GM21717 (cell line): ENCODE data around the gene EEFSEC.

ENCODE experiments used
- ATAC-seq: cut with Tn5 transposase; IDR thresholded peaks from one replicate; pipeline ENCODE4 v1.9.1; 2021; ENCODE audit warnings: mild to moderate bottlenecking, moderate library complexity; ENCODE audit not compliant: unreplicated experiment

EEFSEC gene

DNA sequence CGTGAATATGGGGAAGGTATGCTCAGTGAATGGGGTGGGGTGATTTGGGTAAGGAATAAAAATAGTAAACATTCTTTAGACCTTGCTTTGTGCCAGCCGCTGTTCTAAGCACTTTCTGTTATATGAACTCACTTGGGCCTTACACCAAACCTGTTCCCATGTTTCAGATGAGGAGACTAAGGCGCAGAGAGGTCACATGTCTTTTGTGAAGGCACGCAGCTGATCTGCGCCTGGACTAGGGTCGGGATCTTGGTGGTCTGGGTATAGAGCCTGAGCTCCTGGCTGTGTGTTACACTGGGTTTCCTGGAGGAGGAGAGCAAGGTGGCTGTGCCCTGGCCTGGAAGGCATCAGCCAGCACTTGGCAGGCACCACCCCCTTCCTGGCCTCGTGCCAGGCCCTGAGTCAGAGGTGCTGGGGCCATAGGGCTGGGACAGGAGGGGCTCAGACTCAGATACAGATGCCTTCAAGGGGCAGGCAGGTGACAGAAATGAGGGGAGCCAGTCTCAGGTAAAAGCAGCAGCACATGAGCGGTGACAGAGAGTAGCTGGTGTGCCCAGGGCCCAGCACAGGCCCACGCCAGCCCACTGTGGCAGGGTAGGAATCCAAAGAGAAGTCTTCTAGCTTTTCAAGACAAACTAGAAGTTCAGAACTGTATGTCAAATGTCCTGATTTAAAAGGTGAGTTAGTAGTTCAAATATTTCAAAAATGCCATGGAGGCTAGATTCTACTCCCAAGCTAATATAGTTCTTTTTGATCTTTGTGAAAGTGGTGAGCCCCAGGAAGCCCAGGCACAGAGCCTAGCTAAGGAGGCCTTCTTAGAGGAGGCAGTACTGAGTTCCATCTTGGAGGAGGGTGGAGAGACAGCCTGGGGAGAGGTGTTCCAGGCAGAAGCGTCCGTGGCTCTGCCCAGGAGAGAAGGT is 230.3 kb downstream of the EEFSEC start:
- ATAC-seq: no peak

DNA sequence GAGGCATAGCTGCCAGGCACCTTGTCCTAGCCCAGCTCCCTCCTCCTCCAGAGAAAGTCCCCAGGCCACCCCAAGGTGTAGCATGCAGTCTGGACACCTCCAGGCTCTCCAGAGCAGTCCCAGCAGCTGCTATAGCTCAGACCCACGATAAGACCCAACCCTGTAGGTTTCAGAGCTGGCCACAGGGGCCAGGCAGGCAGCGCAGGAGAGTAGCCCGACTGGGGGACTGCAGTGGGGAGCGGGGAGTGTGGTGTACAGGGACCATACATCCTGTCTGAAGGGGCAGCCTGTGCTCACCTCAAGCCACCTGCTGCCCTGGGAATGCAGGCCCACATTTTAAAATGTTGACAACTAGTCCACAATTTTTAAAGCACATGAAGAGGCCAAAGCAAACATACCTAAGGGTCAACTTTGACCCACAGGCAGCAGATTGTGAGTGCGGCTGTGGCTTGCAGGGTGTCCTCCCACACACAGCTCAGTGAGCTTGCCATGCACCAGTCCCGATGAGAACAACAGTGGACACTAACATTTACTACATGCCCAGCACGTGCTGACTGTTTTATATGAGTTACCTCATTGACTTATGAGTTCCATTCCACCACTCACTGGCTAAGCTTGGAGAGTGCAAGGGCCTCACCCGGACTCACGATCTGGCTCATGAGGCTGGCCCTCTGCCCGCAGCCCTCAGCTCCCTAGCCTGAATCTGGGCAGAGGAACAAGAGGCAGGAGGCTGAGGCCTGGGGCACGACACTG is 232.0 kb downstream of the EEFSEC start:
- ATAC-seq: no peak

DNA sequence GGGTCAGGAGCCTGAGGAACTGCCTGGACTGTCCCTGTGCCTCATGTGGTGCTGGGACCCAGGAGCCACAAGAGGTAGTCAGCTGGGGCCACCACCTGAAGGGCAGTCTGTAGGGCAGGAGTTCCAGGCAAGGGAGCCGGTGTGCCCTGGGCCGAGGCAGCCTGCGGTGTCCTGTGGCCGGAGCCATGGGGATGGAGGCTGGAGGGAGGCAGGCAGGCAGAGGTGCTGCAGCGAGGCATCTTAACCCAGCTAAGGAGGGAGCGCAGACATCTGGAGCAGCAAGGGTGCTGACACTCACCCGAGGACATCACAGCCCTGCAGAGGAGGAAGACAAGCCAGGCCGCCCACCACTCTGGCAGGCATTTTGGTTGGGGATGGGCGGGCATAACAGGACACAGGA is 235.7 kb downstream of the EEFSEC start:
- ATAC-seq: no peak

DNA sequence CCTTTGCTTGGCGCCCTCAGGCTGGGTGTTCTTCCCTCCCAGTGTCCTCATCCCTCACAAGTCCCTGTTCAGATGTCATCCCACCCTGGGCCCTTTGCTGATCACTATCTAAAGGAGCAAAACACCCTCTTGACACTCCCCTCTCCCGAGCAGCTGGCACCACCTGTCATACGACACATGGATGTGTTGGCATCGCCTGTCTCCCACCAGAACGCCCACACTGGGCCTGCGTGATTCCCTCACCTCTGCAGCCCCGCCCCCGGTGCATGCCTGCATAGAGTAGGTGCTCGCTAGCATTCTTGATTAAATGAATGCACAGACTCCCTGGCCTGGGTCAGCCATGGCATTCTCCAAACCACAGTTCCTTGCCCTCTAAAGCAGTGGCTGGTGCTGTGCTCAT is 237.6 kb downstream of the EEFSEC start:
- no peak for ATAC-seq

GRCh38 chr3:128392021-128392420 is 238.7 kb downstream of the EEFSEC start:
- ATAC-seq: no peak

GRCh38 chr3:128392818-128393544 is 239.7 kb downstream of the EEFSEC start:
- ATAC-seq: no peak

GRCh38 chr3:128394033-128394432 is 240.8 kb downstream of the EEFSEC start:
- no peak for ATAC-seq

DNA sequence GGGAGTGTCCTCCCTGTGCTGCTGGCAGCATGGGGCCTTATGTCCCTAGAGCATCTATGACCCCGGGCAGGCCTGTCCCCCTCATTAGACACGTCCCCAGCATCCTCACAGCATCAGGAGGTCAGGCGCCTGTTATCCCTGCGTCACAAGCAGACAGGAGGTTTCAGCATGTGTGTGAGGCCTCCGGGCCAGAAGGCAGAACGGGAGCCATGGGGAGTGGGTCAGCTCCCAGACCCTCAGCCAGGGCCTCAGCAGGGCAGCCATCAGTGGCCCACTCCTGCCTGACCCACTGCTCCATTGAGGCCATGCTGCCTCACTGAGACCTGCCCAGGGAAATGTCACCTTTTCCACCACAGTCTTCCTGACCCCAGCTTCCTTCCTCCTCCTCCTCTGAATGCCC is 241.8 kb downstream of the EEFSEC start:
- ATAC-seq: no peak

GRCh38 chr3:128395500-128396162 is 242.3 kb downstream of the EEFSEC start:
- ATAC-seq: no peak

- ATAC-seq: no peak
Observed at GRCh38 chr3:128397484-128397883, 244.2 kb downstream of the EEFSEC start.

GRCh38 chr3:128398586-128398985 is 245.3 kb downstream of the EEFSEC start:
- ATAC-seq: no peak

DNA sequence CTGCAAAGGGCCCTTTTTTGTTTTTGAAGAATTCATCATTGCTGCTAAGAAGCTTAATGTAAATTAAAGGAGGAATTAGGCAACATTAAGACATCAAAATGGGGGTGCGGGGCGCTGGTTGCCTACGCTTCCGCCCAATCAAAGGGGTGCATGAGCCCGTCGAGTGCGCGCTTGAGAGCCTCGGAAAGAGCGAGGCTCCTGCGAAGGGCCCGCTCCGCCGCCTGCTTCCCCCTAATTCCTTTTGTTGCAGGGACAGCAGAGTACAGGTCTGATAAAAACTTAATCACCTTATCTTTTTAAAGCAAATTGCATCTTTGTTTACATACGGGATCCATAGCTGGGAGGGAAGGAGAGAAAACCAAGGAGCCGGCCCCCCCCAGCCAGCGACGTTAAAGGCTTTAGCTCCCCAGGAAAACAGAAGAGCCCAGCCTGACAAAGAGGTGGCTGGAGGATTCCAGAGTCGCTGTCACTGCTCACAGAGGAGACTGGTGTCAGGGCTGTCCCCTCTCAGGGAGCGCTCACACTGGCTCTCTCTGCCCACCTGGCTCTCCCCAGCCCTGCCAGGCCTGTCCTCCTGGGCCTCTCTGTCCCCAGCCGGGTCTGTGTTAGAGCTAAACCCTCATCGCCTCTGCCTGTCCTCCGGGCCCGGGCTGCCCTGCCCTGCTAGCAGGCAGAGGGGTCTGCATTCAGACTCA is 246.1 kb downstream of the EEFSEC start:
- no peak for ATAC-seq

DNA sequence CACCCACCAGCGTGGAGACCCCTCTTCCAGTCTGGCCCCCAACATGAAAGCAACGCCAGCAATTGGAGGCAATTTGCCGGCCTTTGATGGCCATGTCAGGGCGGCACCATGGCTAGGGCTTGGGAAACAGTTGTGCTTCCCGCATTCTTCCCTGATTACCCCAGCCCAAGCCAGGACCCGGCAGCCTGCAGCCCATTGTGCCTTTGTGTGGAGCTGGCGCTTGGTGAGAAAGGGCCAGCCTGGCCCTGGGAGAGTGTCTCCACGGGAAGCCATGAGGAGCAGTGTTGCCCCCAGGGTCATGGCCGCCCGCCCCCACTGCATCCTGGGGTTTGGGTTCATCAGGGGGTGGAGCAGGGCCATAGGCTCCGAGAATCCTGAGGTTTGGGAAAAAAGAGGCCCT is 247.4 kb downstream of the EEFSEC start:
- no peak for ATAC-seq

DNA sequence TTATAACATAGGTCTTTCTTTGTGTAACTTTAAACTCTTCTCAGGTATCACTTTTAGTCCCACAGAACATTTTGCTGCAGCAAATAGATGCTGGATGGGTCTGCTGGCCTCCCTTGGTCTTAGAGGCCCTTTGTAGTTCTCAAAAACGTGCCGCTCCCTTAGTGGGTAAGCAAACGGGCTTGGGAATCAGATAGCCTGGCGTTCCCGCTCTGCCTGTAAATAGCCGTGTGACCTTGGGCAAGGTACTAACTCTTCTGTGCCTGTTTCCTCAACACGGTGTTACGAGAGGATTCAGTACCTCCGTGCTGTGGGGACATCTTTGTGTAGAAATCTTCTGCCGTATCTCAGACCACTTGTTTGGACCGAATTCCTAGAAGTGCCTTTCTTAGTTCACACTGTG is 249.0 kb downstream of the EEFSEC start:
- no peak for ATAC-seq

- ATAC-seq: no peak
Observed at GRCh38 chr3:128402998-128403397, 249.7 kb downstream of the EEFSEC start.

DNA sequence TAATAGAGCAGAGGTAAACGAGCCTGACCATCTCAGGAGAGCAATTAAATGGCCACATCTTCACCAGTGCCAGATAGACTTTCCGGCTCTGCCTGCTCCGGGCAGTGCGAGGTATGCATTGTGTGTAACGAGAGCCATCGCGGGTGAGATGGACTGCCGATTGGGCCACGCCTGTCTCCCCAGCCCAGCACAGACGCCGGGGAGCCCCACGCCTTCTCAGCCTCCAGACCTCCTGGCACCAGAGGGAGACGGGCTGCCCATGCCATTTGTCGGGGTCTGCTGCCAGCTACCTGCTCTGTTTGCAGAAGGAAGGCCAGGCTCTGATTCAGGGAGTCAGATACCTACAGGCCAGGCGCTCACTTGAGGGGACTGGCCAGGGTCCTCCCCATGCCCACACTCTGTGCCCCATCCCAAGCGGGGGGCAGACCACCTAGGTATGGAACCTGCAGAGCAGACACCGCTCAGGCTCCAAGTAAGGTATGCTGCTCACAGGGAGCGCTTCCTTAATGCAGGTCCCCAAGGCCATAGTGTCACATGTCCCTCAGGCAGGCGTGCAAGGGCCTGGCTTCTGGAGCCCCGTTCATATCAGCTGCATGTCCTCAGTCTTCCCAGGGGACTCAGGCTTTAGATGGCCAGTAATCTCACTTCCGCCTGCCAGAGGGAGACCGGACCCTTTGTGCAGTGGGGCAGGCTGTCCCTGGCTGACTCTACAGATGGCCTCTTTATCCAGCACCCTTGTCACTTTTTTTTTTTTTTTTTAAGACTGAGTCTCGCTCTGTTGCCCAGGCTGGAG is 251.2 kb downstream of the EEFSEC start:
- ATAC-seq: no peak

- ATAC-seq: no peak
Observed at GRCh38 chr3:128405554-128406277, 252.4 kb downstream of the EEFSEC start.

DNA sequence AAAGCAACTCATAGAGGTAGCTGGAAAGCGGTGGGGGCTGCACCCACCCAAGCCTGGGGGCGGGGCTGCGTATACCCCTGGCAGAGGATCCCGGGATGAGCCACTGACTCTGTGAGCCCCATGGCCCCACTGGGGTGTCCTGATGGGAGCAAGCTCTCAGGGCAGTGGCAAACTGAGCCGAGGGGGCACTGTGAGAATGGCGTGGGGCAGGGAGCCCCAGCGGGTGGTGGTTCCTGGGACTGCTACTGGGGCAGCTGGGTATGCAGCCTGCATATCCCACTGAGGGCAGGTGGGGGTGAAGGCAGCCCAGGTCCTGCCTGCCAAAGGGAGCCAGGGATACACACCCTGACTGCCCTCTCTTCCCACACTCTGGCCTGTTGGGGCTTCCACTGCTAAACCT is 254.0 kb downstream of the EEFSEC start:
- no peak for ATAC-seq
